GM12878 (cell line): Measurements from ENCODE around the gene SLC36A1. TPM values are rescaled to one million over a fixed set of nuclear protein-coding genes. Genes with fewer than 3 reads are reported as not detected.

Experiments used
- ATAC-seq: fragments of 200-7000 bp; cut with Tn5 transposase; 3 replicates; pipeline ENCODE4 v1.9.1; 2020; ENCODE audit warnings: mild to moderate bottlenecking, moderate library complexity
- BruUV-seq: library from RNA; stranded (reverse); fragments of 400-500 nt; replicated peaks from 2 replicates; lab custom pipeline; 2021; lab: Mats Ljungman, UMichigan
- CTCF ChIA-PET: fragments of 300-600 bp; sonication (Branson Sonifier 250); formaldehyde crosslinking; extraction: SDS; loops from one replicate; lab custom pipeline; 2021; ENCODE audit warnings: inconsistent platforms; lab: Yijun Ruan, JAX
- POLR2A ChIA-PET: fragments of 350-600 bp; formaldehyde crosslinking; extraction: SDS; loops from one replicate; lab custom pipeline; 2021; ENCODE audit warnings: inconsistent platforms; lab: Charles Lee
- RAD21 ChIA-PET: fragments of 300-600 bp; sonication (Branson Sonifier 250); formaldehyde crosslinking; loops from one replicate; lab custom pipeline; 2023; ENCODE audit warnings: antibody characterized with exemption; ENCODE audit not compliant: unreplicated experiment; lab: Charles Lee
- SMC1A ChIA-PET: fragments of 300-600 bp; sonication (Branson Sonifier 250); formaldehyde crosslinking; loops from one replicate; lab custom pipeline; 2023; ENCODE audit not compliant: unreplicated experiment, uncharacterized antibody; lab: Charles Lee
- DNase-seq: peaks from one replicate; pipeline ENCODE4 v3.0.0-alpha.2; 2011; ENCODE audit warnings: low read depth, low spot score
- FAIRE-seq: peaks from 3 replicates; lab custom pipeline; 2011; peaks lifted over from hg19 to GRCh38; lab: Jason Lieb, UNC
- H2AFZ ChIP-seq: 2 replicates; pipeline ENCODE4 v1.6.0; 2011; ENCODE audit warnings: low read depth, low read length, control low read depth; ENCODE audit not compliant: control insufficient read depth
- H3K27ac ChIP-seq: 2 replicates; pipeline ENCODE4 v1.5.1; 2011; ENCODE audit warnings: control low read depth; ENCODE audit not compliant: control insufficient read depth, insufficient read depth
- H3K27me3 ChIP-seq, 2 experiments: replicated peaks in 1 of 2; 2 replicates each; pipeline versions ENCODE4 v1.6.0 to v1.6.1; 2011; ENCODE audit warnings: low read length in 1 of 2; ENCODE audit not compliant: control insufficient read depth in 2 of 2, insufficient read depth in 2 of 2
- H3K36me3 ChIP-seq, 2 experiments: 2 replicates each; pipeline ENCODE4 v1.5.1; 2011; ENCODE audit warnings: low read length in 1 of 2; ENCODE audit not compliant: control insufficient read depth in 2 of 2, insufficient read depth in 2 of 2
- H3K4me1 ChIP-seq: 2 replicates; pipeline ENCODE4 v1.6.1; 2011; ENCODE audit warnings: mild to moderate bottlenecking, low read length, moderate library complexity, mixed read lengths; ENCODE audit not compliant: control insufficient read depth, insufficient read depth
- H3K4me2 ChIP-seq: 2 replicates; pipeline ENCODE4 v1.6.0; 2011; ENCODE audit warnings: control low read depth; ENCODE audit not compliant: control insufficient read depth, insufficient read depth
- H3K4me3 ChIP-seq: fragments of 200-600 bp; sonication (generic); 2 replicates; pipeline ENCODE4 v1.5.1; 2016
- H3K79me2 ChIP-seq: 2 replicates; pipeline ENCODE4 v1.6.0; 2011; ENCODE audit warnings: low read length; ENCODE audit not compliant: control insufficient read depth, insufficient read depth
- H3K9ac ChIP-seq: 2 replicates; pipeline ENCODE4 v1.8.0; 2011; ENCODE audit warnings: low read length, control low read depth, mixed read lengths; ENCODE audit not compliant: control insufficient read depth, insufficient read depth
- H3K9me3 ChIP-seq: replicated peaks from 3 replicates; pipeline ENCODE4 v1.5.1; 2011; ENCODE audit warnings: mild to moderate bottlenecking, low read length; ENCODE audit not compliant: control insufficient read depth, insufficient read depth
- H4K20me1 ChIP-seq: 2 replicates; pipeline ENCODE4 v1.6.0; 2011; ENCODE audit not compliant: control insufficient read depth, insufficient read depth
- CBFB ChIP-seq: IDR thresholded peaks from 2 replicates; pipeline ENCODE4 v1.6.1; 2016; ENCODE audit warnings: antibody characterized with exemption, low read depth
- FOS ChIP-seq: IDR thresholded peaks from 3 replicates; pipeline ENCODE4 v1.6.1; 2011; ENCODE audit warnings: borderline replicate concordance; ENCODE audit not compliant: insufficient read length; ENCODE audit errors: extremely low read depth
- GATAD2B ChIP-seq: fragments of 450-650 bp; conservative IDR thresholded peaks from 2 replicates; pipeline ENCODE4 v1.6.1; 2017; ENCODE audit warnings: low read depth, mild to moderate bottlenecking, moderate library complexity
- HCFC1 ChIP-seq: fragments of 150-350 bp; IDR thresholded peaks from 2 replicates; pipeline ENCODE4 v1.6.1; 2014; ENCODE audit warnings: low read length
- JUND ChIP-seq: IDR thresholded peaks from 2 replicates; pipeline ENCODE4 v1.6.1; 2012; ENCODE audit warnings: low read depth, mild to moderate bottlenecking, low read length, improper control_type of control experiment, moderate library complexity
- MTA2 ChIP-seq: fragments of 450-650 bp; IDR thresholded peaks from 2 replicates; pipeline ENCODE4 v1.6.1; 2016; ENCODE audit warnings: low read depth, mild to moderate bottlenecking, moderate library complexity
- MXI1 ChIP-seq: fragments of 150-350 bp; IDR thresholded peaks from 2 replicates; pipeline ENCODE4 v1.6.1; 2011; ENCODE audit warnings: low read depth, mild to moderate bottlenecking, inconsistent platforms, low read length, improper control_type of control experiment
- PAX5 ChIP-seq: IDR thresholded peaks from 2 replicates; pipeline ENCODE4 v1.6.1; 2011; ENCODE audit warnings: low read depth, low read length, borderline replicate concordance
- RAD21 ChIP-seq: IDR thresholded peaks from 2 replicates; pipeline ENCODE4 v1.6.1; 2011; ENCODE audit warnings: mild to moderate bottlenecking, low read depth, low read length, moderate library complexity; ENCODE audit not compliant: insufficient read depth
- RELA ChIP-seq: fragments of 450-650 bp; IDR thresholded peaks from 2 replicates; pipeline ENCODE4 v1.8.0; 2014; ENCODE audit warnings: borderline replicate concordance; ENCODE audit not compliant: partially characterized antibody
- SMC3 ChIP-seq: IDR thresholded peaks from 2 replicates; pipeline ENCODE4 v1.6.1; 2011; ENCODE audit warnings: low read length, improper control_type of control experiment, borderline replicate concordance
- SP1 ChIP-seq: IDR thresholded peaks from one replicate; pipeline ENCODE4 v1.6.1; 2011; ENCODE audit warnings: low read depth, low read length
- WRNIP1 ChIP-seq: IDR thresholded peaks from 2 replicates; pipeline ENCODE4 v1.6.1; 2011; ENCODE audit warnings: low read depth, low read length, improper control_type of control experiment, borderline replicate concordance
- ZNF24 ChIP-seq: fragments of 450-650 bp; IDR thresholded peaks from 2 replicates; pipeline ENCODE4 v1.6.1; 2017; ENCODE audit warnings: antibody characterized with exemption, mild to moderate bottlenecking
- WGBS: methylation state at CpG from one replicate; pipeline ENCODE4 v1.1.6; 2016; ENCODE audit warnings: low lambda C conversion rate; ENCODE audit not compliant: insufficient replicate concordance, insufficient coverage; ENCODE audit errors: missing lambda C conversion rate; 5-methylcytosine and 5-hydroxymethylcytosine counted together
- in situ Hi-C: fragments of 300-500 bp; cut with MboI; formaldehyde crosslinking; loops from 9 replicates; pipeline ENCODE4 v1.14.3; 2018; ENCODE audit warnings: mixed read lengths
- intact Hi-C: fragments of 100-400 bp; cut with micrococcal nuclease; formaldehyde crosslinking; loops from one replicate; pipeline ENCODE4 v1.14.2; 2022; ENCODE audit not compliant: unreplicated experiment
- polyA plus RNA-seq, 11 experiments: library from polyadenylated mRNA; depleted of rRNA in 4 of 11; unstranded in 6 of 11; stranded (reverse) in 5 of 11; fragments of >200 nt; fragmentation: Nextera tagmentation in 4 of 11; fragmentation: Illumina TruSeq in 1 of 11; extraction: Ambion mirVana in 4 of 11; extraction: Trizol in 1 of 11; gene quantifications; 1 replicate in 1 of 11; 2 replicates in 10 of 11; pipeline versions ENCODE4 v1.2.1 to v1.2.3, GENCODE V29; 2011 to 2016; ENCODE audit warnings: inconsistent platforms in 2 of 11, missing spikeins in 2 of 11, low read depth in 1 of 11
- total RNA-seq, 4 experiments: library from RNA; depleted of rRNA in 3 of 4; stranded (reverse); fragments of >200 nt in 3 of 4; fragmentation: Illumina TruSeq in 1 of 4; extraction: Trizol in 1 of 4; gene quantifications; 2 replicates each; pipeline versions ENCODE4 v1.2.1 to v1.2.3, GENCODE V29; 2013 to 2021
- TF ChIP-seq, protein P1 (sequence below): IDR thresholded peaks from 2 replicates; pipeline ENCODE4 v1.6.1; 2012; ENCODE audit warnings: low read depth, low read length, improper control_type of control experiment

The SLC36A1 gene
- total and polyA plus RNA-seq, 10 of the 15 experiments (the other 5 are each of a cell fraction or from before 2014, with no cell fraction given), result 0.50 to 8.2 (median 3.5) TPM

DNA sequence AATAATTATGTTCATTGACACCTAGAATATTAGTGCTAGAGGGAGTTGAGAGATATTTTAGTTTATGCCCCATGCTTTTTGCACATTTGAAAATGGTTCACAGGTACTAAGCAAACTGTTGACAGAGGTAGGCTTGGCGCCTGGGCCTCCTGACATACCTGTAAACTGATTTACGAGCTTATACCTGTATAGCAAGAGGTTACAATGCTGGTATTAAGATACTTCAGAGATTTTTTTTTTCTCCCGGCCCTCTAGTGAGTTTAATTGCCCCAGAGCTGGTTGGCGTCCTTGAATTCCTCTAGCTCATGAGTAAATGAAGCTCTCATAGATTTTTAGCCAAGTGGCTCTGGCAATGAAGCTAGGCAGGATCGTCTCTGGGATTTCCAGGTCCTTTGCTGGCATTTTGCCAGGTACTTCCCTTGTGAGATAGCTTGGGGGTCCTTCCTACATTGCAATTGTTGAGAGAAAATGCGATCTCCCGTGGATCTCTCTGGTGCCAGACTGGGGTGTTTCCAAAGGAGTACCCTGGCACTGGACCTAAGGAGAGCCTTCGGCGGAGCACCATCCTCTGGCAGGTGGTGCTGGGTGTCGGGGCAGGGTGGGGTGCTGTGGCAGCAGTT is 9.0 kb downstream of the SLC36A1 start (continued):
- TF ChIP-seq, protein P1, sequence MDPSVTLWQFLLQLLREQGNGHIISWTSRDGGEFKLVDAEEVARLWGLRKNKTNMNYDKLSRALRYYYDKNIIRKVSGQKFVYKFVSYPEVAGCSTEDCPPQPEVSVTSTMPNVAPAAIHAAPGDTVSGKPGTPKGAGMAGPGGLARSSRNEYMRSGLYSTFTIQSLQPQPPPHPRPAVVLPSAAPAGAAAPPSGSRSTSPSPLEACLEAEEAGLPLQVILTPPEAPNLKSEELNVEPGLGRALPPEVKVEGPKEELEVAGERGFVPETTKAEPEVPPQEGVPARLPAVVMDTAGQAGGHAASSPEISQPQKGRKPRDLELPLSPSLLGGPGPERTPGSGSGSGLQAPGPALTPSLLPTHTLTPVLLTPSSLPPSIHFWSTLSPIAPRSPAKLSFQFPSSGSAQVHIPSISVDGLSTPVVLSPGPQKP, result no peak
- TF ChIP-seq MXI1 (no peak), JUND (no peak), CBFB (no peak), PAX5 (no peak), RAD21 (no peak)

DNA sequence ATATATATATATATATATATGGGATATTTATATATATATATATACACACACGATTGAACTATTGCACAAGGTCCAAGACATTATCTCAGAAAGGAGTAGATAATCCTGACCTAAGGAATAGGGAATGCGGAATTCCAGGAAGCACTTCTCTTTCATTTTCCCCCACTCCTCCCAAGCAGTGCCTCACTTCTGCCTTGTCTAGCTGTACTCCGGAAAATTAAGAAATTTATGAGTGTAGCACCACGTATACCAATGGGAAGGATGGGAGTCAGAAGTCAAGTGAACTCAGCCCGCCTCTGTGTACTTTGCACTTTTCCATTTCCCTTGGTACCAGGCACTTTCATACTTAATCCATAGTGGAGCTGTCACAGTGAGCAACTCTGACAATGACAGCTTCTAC is 10.9 kb downstream of the SLC36A1 start:
- in situ Hi-C loops, result no loop called here
- Histone ChIP-seq H3K9ac (no peak overlapping the region), H3K4me1 (peaks cover 9% of the 10 kb centered on the region; the same call in 1 of the 2 replicates), H4K20me1 (no peaks in the 10 kb centered on the region), H2AFZ (no peak overlapping the region), H3K27ac (no peak overlapping the region), H3K36me3 (no peaks in the 10 kb centered on the region), H3K79me2 (no peaks in the 10 kb centered on the region), H3K4me3 (no peak overlapping the region), H3K9me3 (no peaks in the 10 kb centered on the region), H3K27me3 (no peaks in the 10 kb centered on the region), H3K4me2 (no peak overlapping the region)
- SMC1A ChIA-PET, result no interaction called here
- ATAC-seq, result no peak
- DNase-seq, result no peak
- BruUV-seq, result no TSS peak
- POLR2A ChIA-PET, result no interaction called here
- RAD21 ChIA-PET, result interaction anchor here (2.6 kb wide), 1 partner anchor 11 kb away, joined by 13 read pairs; the partner anchor contains the start of gene SLC36A1
- TF ChIP-seq FOS, result no peak
- TF ChIP-seq RELA, result no peak
- no peak for TF ChIP-seq GATAD2B
- no peak for TF ChIP-seq MTA2
- TF ChIP-seq SMC3, result no peak
- TF ChIP-seq SP1, result no peak
- TF ChIP-seq HCFC1, result no peak
- TF ChIP-seq ZNF24, result no peak
- no peak for TF ChIP-seq WRNIP1
- FAIRE-seq, result no peak
- intact Hi-C loops, result no loop called here
- 83% methylated on average over 5 of the region's 5 CpGs for WGBS
- CTCF ChIA-PET, result interaction anchor here (1.3 to 6.2 kb wide), 2 partner anchors 10 to 13 kb away, joined by 5 to 43 read pairs; partner anchors contain the start of gene SLC36A1
